Measurements from ENCODE around the gene CNOT2.

Gene CNOT2

DNA sequence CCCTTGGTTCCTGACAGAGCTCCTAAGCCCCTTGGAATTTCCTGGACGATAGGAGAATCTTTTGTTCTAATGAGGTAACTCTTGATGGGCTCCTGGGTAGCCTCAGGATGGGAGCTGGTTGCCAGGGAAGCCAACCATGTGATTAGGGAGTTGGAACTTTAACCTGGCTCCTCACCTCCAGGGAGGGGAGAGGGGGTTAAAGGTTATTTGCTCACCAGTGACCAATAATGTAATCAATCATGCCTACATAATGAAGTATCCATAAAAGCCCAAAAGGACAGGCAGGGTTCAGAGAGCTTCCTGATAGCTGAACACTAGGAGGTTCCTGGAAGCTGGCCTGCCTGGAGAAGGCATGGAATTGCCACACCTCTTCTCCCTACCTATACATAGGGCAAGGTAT, 6.2 kb upstream of the CNOT2 start:
- Histone ChIP-seq H3K4me3 (ENCODE audit: low read depth, low read length) (no peak overlapping the region), H3K36me3 (peaks cover 32% of the 10 kb centered on the region), H3K9me3 (ENCODE audit: severe bottlenecking) (peaks cover 4% of the 10 kb centered on the region), H3K27ac (no peak overlapping the region), H3K27me3 (ENCODE audit: insufficient read depth, low read depth, severe bottlenecking) (no peaks in the 10 kb centered on the region)
- DNase-seq: no peak
- TF ChIP-seq, protein P1, sequence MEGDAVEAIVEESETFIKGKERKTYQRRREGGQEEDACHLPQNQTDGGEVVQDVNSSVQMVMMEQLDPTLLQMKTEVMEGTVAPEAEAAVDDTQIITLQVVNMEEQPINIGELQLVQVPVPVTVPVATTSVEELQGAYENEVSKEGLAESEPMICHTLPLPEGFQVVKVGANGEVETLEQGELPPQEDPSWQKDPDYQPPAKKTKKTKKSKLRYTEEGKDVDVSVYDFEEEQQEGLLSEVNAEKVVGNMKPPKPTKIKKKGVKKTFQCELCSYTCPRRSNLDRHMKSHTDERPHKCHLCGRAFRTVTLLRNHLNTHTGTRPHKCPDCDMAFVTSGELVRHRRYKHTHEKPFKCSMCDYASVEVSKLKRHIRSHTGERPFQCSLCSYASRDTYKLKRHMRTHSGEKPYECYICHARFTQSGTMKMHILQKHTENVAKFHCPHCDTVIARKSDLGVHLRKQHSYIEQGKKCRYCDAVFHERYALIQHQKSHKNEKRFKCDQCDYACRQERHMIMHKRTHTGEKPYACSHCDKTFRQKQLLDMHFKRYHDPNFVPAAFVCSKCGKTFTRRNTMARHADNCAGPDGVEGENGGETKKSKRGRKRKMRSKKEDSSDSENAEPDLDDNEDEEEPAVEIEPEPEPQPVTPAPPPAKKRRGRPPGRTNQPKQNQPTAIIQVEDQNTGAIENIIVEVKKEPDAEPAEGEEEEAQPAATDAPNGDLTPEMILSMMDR (IDR thresholded peaks at IDR 0.05; ENCODE audit: low read depth, low read length): no peak

GRCh38 chr12:70240673-70241072, 2.6 kb upstream of the CNOT2 start:
- Histone ChIP-seq H3K36me3 (peaks cover 39% of the 10 kb centered on the region), H3K27me3 (ENCODE audit: insufficient read depth, low read depth, severe bottlenecking) (no peaks in the 10 kb centered on the region), H3K9me3 (ENCODE audit: severe bottlenecking) (no peaks in the 10 kb centered on the region), H3K4me3 (ENCODE audit: low read depth, low read length) (no peak overlapping the region), H3K27ac (no peak overlapping the region)
- no peak for DNase-seq
- TF ChIP-seq, protein P1 (IDR thresholded peaks at IDR 0.05; ENCODE audit: low read depth, low read length): no peak

DNA sequence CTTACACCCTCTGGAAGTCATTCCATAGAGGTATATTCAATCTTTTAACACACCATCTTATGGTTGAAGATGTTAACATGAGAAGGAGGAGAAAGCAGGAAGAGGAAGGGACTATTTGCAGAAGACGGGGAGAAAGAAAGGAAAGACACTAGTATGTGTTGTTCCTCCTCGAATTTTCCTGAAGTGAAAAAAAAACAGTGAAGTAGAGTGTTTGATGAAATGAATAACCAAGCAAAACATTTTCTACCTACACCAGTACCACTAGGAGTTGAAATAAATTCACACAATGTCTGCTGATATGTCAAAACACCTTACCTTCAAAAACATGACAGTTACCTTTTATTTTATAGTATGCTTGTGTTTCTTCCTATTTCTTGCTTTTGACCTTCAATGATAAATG, 1.4 kb upstream of the CNOT2 start:
- Histone ChIP-seq H3K27me3 (ENCODE audit: insufficient read depth, low read depth, severe bottlenecking) (no peaks in the 10 kb centered on the region), H3K4me3 (ENCODE audit: low read depth, low read length) (peak overlapping the region; percentile 98; the same call in 1 of the 2 replicates), H3K9me3 (ENCODE audit: severe bottlenecking) (no peaks in the 10 kb centered on the region), H3K27ac (peak overlapping the region; percentile 99), H3K36me3 (peaks cover 42% of the 10 kb centered on the region)
- DNase-seq: no peak
- TF ChIP-seq, protein P1 (IDR thresholded peaks at IDR 0.05; ENCODE audit: low read depth, low read length): no peak

- Histone ChIP-seq H3K27me3 (ENCODE audit: insufficient read depth, low read depth, severe bottlenecking) (no peaks in the 10 kb centered on the region), H3K36me3 (peaks cover 51% of the 10 kb centered on the region), H3K9me3 (ENCODE audit: severe bottlenecking) (no peaks in the 10 kb centered on the region), H3K27ac (peak overlapping the region; percentile 99), H3K4me3 (ENCODE audit: low read depth, low read length) (peak overlapping the region; percentile 98)
- peak; percentile 75 for DNase-seq
- TF ChIP-seq, protein P1 (IDR thresholded peaks at IDR 0.05; ENCODE audit: low read depth, low read length): no peak
Observed at GRCh38 chr12:70243510-70244371, 508 bp downstream of the CNOT2 start.

- TF ChIP-seq, protein P1 (IDR thresholded peaks at IDR 0.05; ENCODE audit: low read depth, low read length): no peak
- Histone ChIP-seq H3K4me3 (ENCODE audit: low read depth, low read length) (peak overlapping the region; percentile 98), H3K27me3 (ENCODE audit: insufficient read depth, low read depth, severe bottlenecking) (no peaks in the 10 kb centered on the region), H3K27ac (peak overlapping the region; percentile 99), H3K9me3 (ENCODE audit: severe bottlenecking) (no peaks in the 10 kb centered on the region), H3K36me3 (peaks cover 44% of the 10 kb centered on the region)
- no peak for DNase-seq
Observed at GRCh38 chr12:70244409-70244808, 1.2 kb downstream of the CNOT2 start.
